ENCODE data around the gene TMC3. TPM values are rescaled to one million over a fixed set of nuclear protein-coding genes. Genes with fewer than 3 reads are reported as not detected.

Gene TMC3
- polyA plus RNA-seq, 1 donor (not counting 4 experiments of a cell fraction or from before 2014, with no cell fraction given) = not detected

DNA sequence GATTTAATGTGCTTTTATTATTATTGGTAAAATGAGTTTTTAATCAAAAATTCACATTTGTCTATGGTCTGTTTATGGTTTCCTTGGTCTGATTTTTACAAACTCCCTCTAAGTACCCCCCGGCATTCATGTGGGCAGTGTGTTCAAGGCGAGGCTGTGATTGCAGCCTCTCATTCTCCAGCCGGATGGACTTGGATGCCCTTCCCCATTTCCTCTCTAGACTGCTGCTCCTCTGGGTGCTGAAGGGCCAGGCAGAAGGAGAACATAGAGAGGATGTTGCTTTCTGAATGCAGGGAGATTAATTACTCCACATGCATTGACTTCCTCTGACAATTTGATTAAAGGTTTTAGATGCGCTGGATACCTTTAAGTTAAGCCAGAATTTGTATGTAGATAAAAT, 3.9 kb upstream of the TMC3 start:
- no peak overlapping the region for H3K4me2 ChIP-seq (ENCODE audit: control insufficient read depth, extremely low read depth, insufficient read depth, low read depth, low read length)
- H3K9me1 ChIP-seq (ENCODE audit: control insufficient read depth, extremely low read depth, insufficient read depth, low read length) = no peaks in the 10 kb centered on the region
- H3K4me3 ChIP-seq (ENCODE audit: control insufficient read depth in 2 of 3, extremely low read depth in 1 of 3, insufficient read depth in 2 of 3, low read depth in 1 of 3, low read length in 3 of 3) = no peak overlapping the region
- H3K4me1 ChIP-seq (ENCODE audit: control insufficient read depth, extremely low read depth, insufficient read depth, low read length) = no peaks in the 10 kb centered on the region
- no peaks in the 10 kb centered on the region for H3K36me3 ChIP-seq (ENCODE audit: control insufficient read depth in 2 of 2, extremely low read depth in 1 of 2, insufficient read depth in 2 of 2, low read length in 2 of 2)
- H2AFZ ChIP-seq (ENCODE audit: control insufficient read depth, low read length) = no peak overlapping the region
- no peaks in the 10 kb centered on the region for H3K79me2 ChIP-seq (ENCODE audit: control insufficient read depth, insufficient read depth, low read length)
- FAIRE-seq (no peak), DNase-seq (ENCODE audit: low read depth, low spot score) (no peak)
- H3K9ac ChIP-seq (ENCODE audit: control insufficient read depth, extremely low read depth, insufficient read depth, low read length) = no peak overlapping the region
- H3K27me3 ChIP-seq (ENCODE audit: control insufficient read depth, extremely low read depth, insufficient read depth, low read length) = no peaks in the 10 kb centered on the region
- dilution Hi-C loops (cut with MboI; ENCODE audit: extremely low pct_ligation_motif_present, low sequenced_read_pairs) = no loop called here
- H3K9me3 ChIP-seq (ENCODE audit: control insufficient read depth, low read depth, low read length) = no peaks in the 10 kb centered on the region
- H4K20me1 ChIP-seq (ENCODE audit: control insufficient read depth, extremely low read depth, insufficient read depth, low read length) = no peaks in the 10 kb centered on the region
- TF ChIP-seq, protein P1, sequence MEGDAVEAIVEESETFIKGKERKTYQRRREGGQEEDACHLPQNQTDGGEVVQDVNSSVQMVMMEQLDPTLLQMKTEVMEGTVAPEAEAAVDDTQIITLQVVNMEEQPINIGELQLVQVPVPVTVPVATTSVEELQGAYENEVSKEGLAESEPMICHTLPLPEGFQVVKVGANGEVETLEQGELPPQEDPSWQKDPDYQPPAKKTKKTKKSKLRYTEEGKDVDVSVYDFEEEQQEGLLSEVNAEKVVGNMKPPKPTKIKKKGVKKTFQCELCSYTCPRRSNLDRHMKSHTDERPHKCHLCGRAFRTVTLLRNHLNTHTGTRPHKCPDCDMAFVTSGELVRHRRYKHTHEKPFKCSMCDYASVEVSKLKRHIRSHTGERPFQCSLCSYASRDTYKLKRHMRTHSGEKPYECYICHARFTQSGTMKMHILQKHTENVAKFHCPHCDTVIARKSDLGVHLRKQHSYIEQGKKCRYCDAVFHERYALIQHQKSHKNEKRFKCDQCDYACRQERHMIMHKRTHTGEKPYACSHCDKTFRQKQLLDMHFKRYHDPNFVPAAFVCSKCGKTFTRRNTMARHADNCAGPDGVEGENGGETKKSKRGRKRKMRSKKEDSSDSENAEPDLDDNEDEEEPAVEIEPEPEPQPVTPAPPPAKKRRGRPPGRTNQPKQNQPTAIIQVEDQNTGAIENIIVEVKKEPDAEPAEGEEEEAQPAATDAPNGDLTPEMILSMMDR (optimal IDR thresholded peaks at IDR 0.05 in 1 of 3, IDR thresholded peaks at IDR 0.05 in 1 of 3, conservative IDR thresholded peaks at IDR 0.05 in 1 of 3; ENCODE audit: extremely low read depth in 1 of 3, insufficient read depth in 2 of 3, low read length in 3 of 3) = no peak
- TF ChIP-seq EZH2 (IDR thresholded peaks at IDR 0.05; ENCODE audit: low read length) = no peak
- H3K27ac ChIP-seq (ENCODE audit: control insufficient read depth, insufficient read depth, low read length) = no peak overlapping the region

DNA sequence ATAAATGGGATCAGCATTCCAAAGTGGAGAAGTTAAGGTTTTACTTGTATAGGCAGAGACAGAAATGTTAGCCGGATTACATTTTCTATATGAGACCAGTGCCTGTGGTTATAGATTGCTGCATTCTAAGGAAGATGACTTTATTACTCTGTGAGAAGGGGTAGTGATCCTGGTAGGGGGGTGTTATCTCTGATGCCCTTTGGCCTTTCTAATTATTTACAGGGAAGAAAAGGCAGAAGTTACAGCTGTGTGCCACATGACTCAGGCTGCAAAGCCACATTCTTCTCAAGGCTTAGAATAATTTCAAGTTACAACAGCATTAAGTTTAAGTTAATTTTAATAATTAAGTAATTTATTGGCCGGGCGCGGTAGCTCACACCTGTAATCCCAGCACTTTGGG, 2.2 kb upstream of the TMC3 start:
- Histone ChIP-seq H3K27ac (ENCODE audit: control insufficient read depth, insufficient read depth, low read length) (no peak overlapping the region), H3K9me3 (ENCODE audit: control insufficient read depth, low read depth, low read length) (no peaks in the 10 kb centered on the region), H3K79me2 (ENCODE audit: control insufficient read depth, insufficient read depth, low read length) (no peaks in the 10 kb centered on the region), H3K4me3 (ENCODE audit: control insufficient read depth in 2 of 3, extremely low read depth in 1 of 3, insufficient read depth in 2 of 3, low read depth in 1 of 3, low read length in 3 of 3) (no peak overlapping the region), H3K4me2 (ENCODE audit: control insufficient read depth, extremely low read depth, insufficient read depth, low read depth, low read length) (no peak overlapping the region), H4K20me1 (ENCODE audit: control insufficient read depth, extremely low read depth, insufficient read depth, low read length) (no peaks in the 10 kb centered on the region), H2AFZ (ENCODE audit: control insufficient read depth, low read length) (no peak overlapping the region), H3K27me3 (ENCODE audit: control insufficient read depth, extremely low read depth, insufficient read depth, low read length) (no peaks in the 10 kb centered on the region), H3K4me1 (ENCODE audit: control insufficient read depth, extremely low read depth, insufficient read depth, low read length) (no peaks in the 10 kb centered on the region), H3K36me3 (ENCODE audit: control insufficient read depth in 2 of 2, extremely low read depth in 1 of 2, insufficient read depth in 2 of 2, low read length in 2 of 2) (no peaks in the 10 kb centered on the region), H3K9ac (ENCODE audit: control insufficient read depth, extremely low read depth, insufficient read depth, low read length) (no peak overlapping the region), H3K9me1 (ENCODE audit: control insufficient read depth, extremely low read depth, insufficient read depth, low read length) (no peaks in the 10 kb centered on the region)
- TF ChIP-seq, protein P1 (optimal IDR thresholded peaks at IDR 0.05 in 1 of 3, IDR thresholded peaks at IDR 0.05 in 1 of 3, conservative IDR thresholded peaks at IDR 0.05 in 1 of 3; ENCODE audit: extremely low read depth in 1 of 3, insufficient read depth in 2 of 3, low read length in 3 of 3) = no peak
- no peak for TF ChIP-seq EZH2 (IDR thresholded peaks at IDR 0.05; ENCODE audit: low read length)
- FAIRE-seq (no peak), DNase-seq (ENCODE audit: low read depth, low spot score) (no peak)
- dilution Hi-C loops (cut with MboI; ENCODE audit: extremely low pct_ligation_motif_present, low sequenced_read_pairs) = no loop called here

All from keratinocyte (primary cell).